Vagina (tissue), 2 donors: ENCODE data around the gene RIPOR1.

Source experiments
- CTCF ChIP-seq, 3 experiments: fragments of 450-650 bp in 2 of 3; fragments of 200-600 bp in 1 of 3; sonication (generic) in 1 of 3; IDR thresholded peaks; one replicate each; pipeline ENCODE4 v1.5.1; 2017 to 2019; ENCODE audit warnings: antibody characterized with exemption in 3 of 3, mild to moderate bottlenecking in 2 of 3, moderate library complexity in 2 of 3
- POLR2A ChIP-seq, 2 donors: fragments of 450-650 bp; IDR thresholded peaks; one replicate each; pipeline ENCODE4 v1.6.1; 2017; ENCODE audit warnings: antibody characterized with exemption in 2 of 2, mild to moderate bottlenecking in 2 of 2, moderate library complexity in 2 of 2
- POLR2AphosphoS5 ChIP-seq, 2 donors: sonication (generic); formaldehyde crosslinking; IDR thresholded peaks; one replicate each; pipeline ENCODE4 v1.9.0; 2017; ENCODE audit warnings: antibody characterized with exemption in 2 of 2, mild to moderate bottlenecking in 2 of 2, low read depth in 1 of 2; ENCODE audit not compliant: insufficient read depth in 1 of 2

DNA sequence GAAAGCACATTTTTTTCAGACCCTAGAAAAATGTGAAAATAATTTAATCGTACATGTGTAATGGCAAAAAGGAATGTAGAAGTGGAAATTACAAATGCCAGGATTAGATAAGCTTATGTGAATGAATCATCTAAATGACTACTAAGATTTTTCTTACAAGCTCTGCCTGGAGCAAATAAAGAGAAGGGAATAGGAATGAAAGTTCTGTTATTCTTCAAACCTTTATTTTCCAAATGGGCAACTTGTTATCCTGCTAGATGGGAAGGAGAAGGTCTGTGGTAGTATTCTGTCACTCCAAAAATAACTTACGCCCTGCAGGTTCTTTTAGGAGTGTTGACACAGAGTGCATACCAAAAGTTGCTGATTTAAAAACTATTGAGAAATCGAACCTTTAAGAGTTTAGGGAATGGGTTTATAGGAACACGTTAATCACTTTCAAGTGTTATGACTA, 43.4 kb downstream of the RIPOR1 start:
- TF ChIP-seq CTCF (IDR thresholded peaks at IDR 0.05) = no peak
- TF ChIP-seq POLR2A (IDR thresholded peaks at IDR 0.05) = no peak
- no peak for TF ChIP-seq POLR2AphosphoS5 (IDR thresholded peaks at IDR 0.05; ENCODE audit: insufficient read depth in 1 of 2, low read depth in 1 of 2)
